ENCODE results near the gene PI16.

Gene PI16

DNA sequence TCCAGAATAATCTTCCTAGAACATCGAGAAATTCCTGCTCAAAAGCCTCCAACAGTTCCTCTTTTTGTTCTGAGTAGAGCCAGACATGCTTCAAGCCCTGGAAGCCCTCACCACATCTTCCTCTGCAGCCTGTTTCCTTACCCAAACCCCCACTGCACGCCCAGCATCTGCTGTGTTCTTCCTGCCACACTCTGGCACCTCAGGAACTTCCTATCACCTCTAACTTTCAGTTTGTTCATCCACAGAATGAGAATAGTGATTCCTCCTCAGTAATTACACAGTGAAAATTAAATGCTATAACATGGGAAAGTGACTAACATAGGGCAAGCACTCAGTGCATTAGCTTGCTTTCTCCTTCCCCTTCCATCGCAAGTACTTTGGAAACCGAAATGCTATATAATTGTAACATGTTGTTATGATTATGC is 42.5 kb upstream of the PI16 start:
- TF ChIP-seq SIN3A (IDR thresholded peaks at IDR 0.05; ENCODE audit: borderline replicate concordance, insufficient read depth, low read length) (no peak), FOXP2 (optimal IDR thresholded peaks at IDR 0.05; ENCODE audit: borderline replicate concordance, extremely low read depth, extremely low read length, insufficient read depth) (no peak), TAF1 (IDR thresholded peaks at IDR 0.05; ENCODE audit: borderline replicate concordance, insufficient read depth, low read length) (no peak), POLR2AphosphoS5 (IDR thresholded peaks at IDR 0.05; ENCODE audit: low read depth, low read length) (no peak)
- TF ChIP-seq, protein P1, sequence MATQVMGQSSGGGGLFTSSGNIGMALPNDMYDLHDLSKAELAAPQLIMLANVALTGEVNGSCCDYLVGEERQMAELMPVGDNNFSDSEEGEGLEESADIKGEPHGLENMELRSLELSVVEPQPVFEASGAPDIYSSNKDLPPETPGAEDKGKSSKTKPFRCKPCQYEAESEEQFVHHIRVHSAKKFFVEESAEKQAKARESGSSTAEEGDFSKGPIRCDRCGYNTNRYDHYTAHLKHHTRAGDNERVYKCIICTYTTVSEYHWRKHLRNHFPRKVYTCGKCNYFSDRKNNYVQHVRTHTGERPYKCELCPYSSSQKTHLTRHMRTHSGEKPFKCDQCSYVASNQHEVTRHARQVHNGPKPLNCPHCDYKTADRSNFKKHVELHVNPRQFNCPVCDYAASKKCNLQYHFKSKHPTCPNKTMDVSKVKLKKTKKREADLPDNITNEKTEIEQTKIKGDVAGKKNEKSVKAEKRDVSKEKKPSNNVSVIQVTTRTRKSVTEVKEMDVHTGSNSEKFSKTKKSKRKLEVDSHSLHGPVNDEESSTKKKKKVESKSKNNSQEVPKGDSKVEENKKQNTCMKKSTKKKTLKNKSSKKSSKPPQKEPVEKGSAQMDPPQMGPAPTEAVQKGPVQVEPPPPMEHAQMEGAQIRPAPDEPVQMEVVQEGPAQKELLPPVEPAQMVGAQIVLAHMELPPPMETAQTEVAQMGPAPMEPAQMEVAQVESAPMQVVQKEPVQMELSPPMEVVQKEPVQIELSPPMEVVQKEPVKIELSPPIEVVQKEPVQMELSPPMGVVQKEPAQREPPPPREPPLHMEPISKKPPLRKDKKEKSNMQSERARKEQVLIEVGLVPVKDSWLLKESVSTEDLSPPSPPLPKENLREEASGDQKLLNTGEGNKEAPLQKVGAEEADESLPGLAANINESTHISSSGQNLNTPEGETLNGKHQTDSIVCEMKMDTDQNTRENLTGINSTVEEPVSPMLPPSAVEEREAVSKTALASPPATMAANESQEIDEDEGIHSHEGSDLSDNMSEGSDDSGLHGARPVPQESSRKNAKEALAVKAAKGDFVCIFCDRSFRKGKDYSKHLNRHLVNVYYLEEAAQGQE (IDR thresholded peaks at IDR 0.05; ENCODE audit: insufficient read depth in 1 of 2, low read depth in 2 of 2, low read length in 2 of 2), result no peak

DNA sequence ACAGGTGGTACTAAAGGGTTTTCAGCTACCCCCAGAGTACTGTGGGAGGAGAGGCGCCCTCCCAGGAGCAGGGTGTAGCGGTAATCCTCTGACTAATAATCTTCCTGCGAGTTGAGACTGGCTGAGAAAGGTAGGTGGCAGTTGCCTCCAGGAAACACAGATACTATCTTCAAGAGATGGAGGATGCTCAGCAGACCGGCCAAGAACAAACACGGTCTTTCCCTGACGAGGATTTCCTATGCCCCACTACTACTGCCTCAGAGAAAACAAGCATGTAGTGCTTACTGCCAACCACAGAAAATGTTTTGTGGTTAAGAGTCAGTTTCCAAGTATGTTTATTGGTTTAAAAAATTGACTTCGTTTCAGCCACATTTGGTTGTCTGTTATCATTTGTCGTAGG is 42.0 kb upstream of the PI16 start:
- no peak for TF ChIP-seq TAF1 (IDR thresholded peaks at IDR 0.05; ENCODE audit: borderline replicate concordance, insufficient read depth, low read length)
- no peak for TF ChIP-seq FOXP2 (optimal IDR thresholded peaks at IDR 0.05; ENCODE audit: borderline replicate concordance, extremely low read depth, extremely low read length, insufficient read depth)
- no peak for TF ChIP-seq SIN3A (IDR thresholded peaks at IDR 0.05; ENCODE audit: borderline replicate concordance, insufficient read depth, low read length)
- no peak for TF ChIP-seq POLR2AphosphoS5 (IDR thresholded peaks at IDR 0.05; ENCODE audit: low read depth, low read length)
- TF ChIP-seq, protein P1 (IDR thresholded peaks at IDR 0.05; ENCODE audit: insufficient read depth in 1 of 2, low read depth in 2 of 2, low read length in 2 of 2), result no peak

DNA sequence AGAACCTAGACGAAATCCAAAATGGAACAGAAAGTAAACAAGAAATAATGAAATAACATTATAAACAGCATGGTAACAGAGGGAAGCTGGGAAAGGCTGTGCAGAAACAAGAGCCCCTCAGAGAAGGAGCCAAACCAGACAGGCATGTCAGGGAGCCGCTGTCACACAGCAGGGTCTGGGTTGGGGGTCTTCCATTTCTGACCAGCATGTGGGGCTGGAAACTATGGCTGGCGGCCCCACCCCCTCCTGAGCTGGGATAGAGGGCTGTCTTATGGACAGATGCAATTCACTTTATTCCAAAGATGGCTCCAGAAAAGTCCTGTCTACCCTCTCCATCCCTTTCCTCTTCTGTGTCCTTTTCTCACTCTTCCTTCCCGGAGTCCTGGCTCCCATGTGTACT is 41.5 kb upstream of the PI16 start:
- no peak for TF ChIP-seq SIN3A (IDR thresholded peaks at IDR 0.05; ENCODE audit: borderline replicate concordance, insufficient read depth, low read length)
- no peak for TF ChIP-seq TAF1 (IDR thresholded peaks at IDR 0.05; ENCODE audit: borderline replicate concordance, insufficient read depth, low read length)
- TF ChIP-seq, protein P1 (IDR thresholded peaks at IDR 0.05; ENCODE audit: insufficient read depth in 1 of 2, low read depth in 2 of 2, low read length in 2 of 2), result no peak
- TF ChIP-seq POLR2AphosphoS5 (IDR thresholded peaks at IDR 0.05; ENCODE audit: low read depth, low read length), result no peak
- TF ChIP-seq FOXP2 (optimal IDR thresholded peaks at IDR 0.05; ENCODE audit: borderline replicate concordance, extremely low read depth, extremely low read length, insufficient read depth), result no peak

DNA sequence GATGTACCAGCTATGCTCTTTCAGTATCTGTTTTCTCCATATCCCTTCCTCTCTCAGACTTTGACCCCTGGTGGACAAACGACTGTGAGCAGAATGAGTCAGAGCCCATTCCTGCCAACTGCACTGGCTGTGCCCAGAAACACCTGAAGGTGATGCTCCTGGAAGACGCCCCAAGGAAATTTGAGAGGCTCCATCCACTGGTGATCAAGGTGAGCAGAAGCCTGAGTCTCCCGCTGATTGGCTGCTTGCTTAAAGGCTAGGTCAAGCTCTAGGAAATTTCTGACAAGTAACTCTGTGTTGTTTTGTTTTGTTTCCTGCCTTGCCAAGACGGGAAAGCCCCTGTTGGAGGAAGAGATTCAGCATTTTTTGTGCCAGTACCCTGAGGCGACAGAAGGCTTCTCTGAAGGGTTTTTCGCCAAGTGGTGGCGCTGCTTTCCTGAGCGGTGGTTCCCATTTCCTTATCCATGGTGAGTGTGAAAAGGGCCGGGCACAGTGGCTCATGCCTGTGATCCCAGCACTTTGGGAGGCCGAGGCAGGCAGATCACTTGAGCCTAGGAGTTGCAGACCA is 40.2 kb upstream of the PI16 start:
- TF ChIP-seq, protein P1 (IDR thresholded peaks at IDR 0.05; ENCODE audit: insufficient read depth in 1 of 2, low read depth in 2 of 2, low read length in 2 of 2), result no peak
- TF ChIP-seq TAF1 (IDR thresholded peaks at IDR 0.05; ENCODE audit: borderline replicate concordance, insufficient read depth, low read length) (no peak), POLR2AphosphoS5 (IDR thresholded peaks at IDR 0.05; ENCODE audit: low read depth, low read length) (no peak), FOXP2 (optimal IDR thresholded peaks at IDR 0.05; ENCODE audit: borderline replicate concordance, extremely low read depth, extremely low read length, insufficient read depth) (no peak), SIN3A (IDR thresholded peaks at IDR 0.05; ENCODE audit: borderline replicate concordance, insufficient read depth, low read length) (no peak)
